ENCODE data around the gene ESYT3. TPM values are rescaled to one million over a fixed set of nuclear protein-coding genes. Genes with fewer than 3 reads are reported as not detected.

ESYT3 gene
- total and polyA plus RNA-seq, 9 of the 15 experiments (the other 6 are each of a cell fraction or from before 2014, with no cell fraction given), result not detected

- no TSS peak for BruUV-seq (replicated peaks)
- H3K9ac ChIP-seq (ENCODE audit: insufficient read depth in 1 of 2, low read depth in 2 of 2, low read length in 2 of 2), result no peak overlapping the region
- no peaks in the 10 kb centered on the region; the same call in 1 of the 2 replicates for H4K20me1 ChIP-seq (replicated peaks; ENCODE audit: control insufficient read depth, insufficient read depth, low read length)
- H3K4me1 ChIP-seq (replicated peaks in 1 of 2; ENCODE audit: control insufficient read depth in 2 of 2, insufficient read depth in 2 of 2, low read length in 2 of 2), result peaks cover 0 to 10% of the 10 kb centered on the region in 2 experiments; a peak in 4 of 5 replicates
- no peaks in the 10 kb centered on the region for H3K79me2 ChIP-seq (ENCODE audit: control insufficient read depth, insufficient read depth, low read length)
- in situ Hi-C loops (cut with MboI) (no loop called here), intact Hi-C loops (cut with micrococcal nuclease) (no loop called here)
- peaks cover 0 to 6% of the 10 kb centered on the region in 2 experiments; a peak in 2 of 5 replicates for H3K27me3 ChIP-seq (ENCODE audit: control insufficient read depth in 2 of 2, insufficient read depth in 2 of 2, low read length in 2 of 2)
- H3K4me3 ChIP-seq, result no peak overlapping the region
- DNase-seq (ENCODE audit: extremely low read depth in 1 of 4, low spot score in 3 of 4) (no peak), FAIRE-seq (no peak), ATAC-seq (no peak)
- H3K9me3 ChIP-seq (replicated peaks; ENCODE audit: control insufficient read depth, insufficient read depth, low read depth, low read length), result no peaks in the 10 kb centered on the region
- TF ChIP-seq NR2C1 (IDR thresholded peaks at IDR 0.05) (no peak), NR2C1 (tag; IDR thresholded peaks at IDR 0.05) (no peak), ZBTB9 (CRISPR knock-in tag; IDR thresholded peaks at IDR 0.05) (no peak), CBX1 (IDR thresholded peaks at IDR 0.05; ENCODE audit: low read depth) (no peak), WHSC1 (IDR thresholded peaks at IDR 0.05; ENCODE audit: low read length) (no peak)
- no peaks in the 10 kb centered on the region for H3K9me1 ChIP-seq (ENCODE audit: control insufficient read depth, insufficient read depth, low read length)
- no peak overlapping the region for H2AFZ ChIP-seq (ENCODE audit: low read depth, low read length)
- no peak overlapping the region for H3K27ac ChIP-seq (ENCODE audit: extremely low read depth, low read depth, low read length)
- CTCF ChIA-PET (ENCODE audit: low intra/inter-chr PET ratio), result no interaction called here
- WGBS (ENCODE audit: insufficient coverage, low coverage, missing lambda C conversion rate), result 19% methylated on average over 5 of the region's 7 CpGs
- H3K4me2 ChIP-seq (ENCODE audit: insufficient read depth, low read length), result no peak overlapping the region
- H3K36me3 ChIP-seq (ENCODE audit: control insufficient read depth, insufficient read depth, low read length), result no peaks in the 10 kb centered on the region
- POLR2A ChIA-PET, result interaction anchor here (0.6 kb wide), 1 partner anchor 30 kb away, joined by 3 read pairs; no protein-coding TSS in a partner anchor
Observed at GRCh38 chr3:138445236-138445635, 10.8 kb downstream of the ESYT3 start.

GRCh38 chr3:138445654-138446053, 11.2 kb downstream of the ESYT3 start:
- no TSS peak for BruUV-seq (replicated peaks)
- Histone ChIP-seq H3K4me3 (no peak overlapping the region), H3K36me3 (ENCODE audit: control insufficient read depth, insufficient read depth, low read length) (no peaks in the 10 kb centered on the region), H3K4me2 (ENCODE audit: insufficient read depth, low read length) (no peak overlapping the region), H3K79me2 (ENCODE audit: control insufficient read depth, insufficient read depth, low read length) (no peaks in the 10 kb centered on the region), H2AFZ (ENCODE audit: low read depth, low read length) (no peak overlapping the region), H3K4me1 (replicated peaks in 1 of 2; ENCODE audit: control insufficient read depth in 2 of 2, insufficient read depth in 2 of 2, low read length in 2 of 2) (peaks cover 0 to 10% of the 10 kb centered on the region in 2 experiments; a peak in 4 of 5 replicates), H3K9ac (ENCODE audit: insufficient read depth in 1 of 2, low read depth in 2 of 2, low read length in 2 of 2) (no peak overlapping the region), H3K27ac (ENCODE audit: extremely low read depth, low read depth, low read length) (no peak overlapping the region), H4K20me1 (replicated peaks; ENCODE audit: control insufficient read depth, insufficient read depth, low read length) (no peaks in the 10 kb centered on the region; the same call in 1 of the 2 replicates), H3K9me3 (replicated peaks; ENCODE audit: control insufficient read depth, insufficient read depth, low read depth, low read length) (no peaks in the 10 kb centered on the region), H3K9me1 (ENCODE audit: control insufficient read depth, insufficient read depth, low read length) (no peaks in the 10 kb centered on the region), H3K27me3 (ENCODE audit: control insufficient read depth in 2 of 2, insufficient read depth in 2 of 2, low read length in 2 of 2) (peaks cover 0 to 9% of the 10 kb centered on the region in 2 experiments; a peak in 2 of 5 replicates)
- in situ Hi-C loops (cut with MboI) (no loop called here), intact Hi-C loops (cut with micrococcal nuclease) (no loop called here)
- POLR2A ChIA-PET, result no interaction called here
- 22% methylated on average over 4 of the region's 4 CpGs for WGBS (ENCODE audit: insufficient coverage, low coverage, missing lambda C conversion rate)
- DNase-seq (ENCODE audit: extremely low read depth in 1 of 4, low spot score in 3 of 4) (no peak), FAIRE-seq (no peak), ATAC-seq (no peak)
- CTCF ChIA-PET (ENCODE audit: low intra/inter-chr PET ratio), result no interaction called here
- TF ChIP-seq BCOR (IDR thresholded peaks at IDR 0.05) (peak; percentile 54), ADNP (tag; IDR thresholded peaks at IDR 0.05) (0 out of 2 replicates have a peak, but pooled peaks have one; percentile 19), C11orf30 (IDR thresholded peaks at IDR 0.05; ENCODE audit: low read depth) (no peak), RBM25 (IDR thresholded peaks at IDR 0.05; ENCODE audit: low read depth, low read length, severe bottlenecking) (peak; percentile 67), ZNF184 (CRISPR knock-in tag; IDR thresholded peaks at IDR 0.05) (no peak), CREB1 (IDR thresholded peaks at IDR 0.05) (no peak), CREB1 (CRISPR knock-in tag; IDR thresholded peaks at IDR 0.05) (no peak), KDM1A (IDR thresholded peaks at IDR 0.05) (peak in 1 of 2 experiments; percentile 20; a peak in 1 of 4 replicates), POLR2A (conservative IDR thresholded peaks at IDR 0.05) (no peak), ZNF124 (CRISPR knock-in tag; IDR thresholded peaks at IDR 0.05) (no peak)

All from K562 (cell line).